Thoracic aorta (tissue), 2 donors: Measurements from ENCODE around the gene PPARA. TPM values are rescaled to one million over a fixed set of nuclear protein-coding genes. Genes with fewer than 3 reads are reported as not detected.

Experiments used
- ATAC-seq: fragments of 150-250 bp; one replicate; pipeline ENCODE4 v1.8.0; 2017; ENCODE audit warnings: low read depth; ENCODE audit not compliant: insufficient number of reproducible peaks, low FRiP score
- DNase-seq: peaks from one replicate; pipeline ENCODE4 v3.0.0-alpha.2; 2020; ENCODE audit warnings: low spot score
- H3K27ac ChIP-seq, 2 donors: fragments of 200-600 bp; sonication (generic); 1 replicate in 1 of 2; 2 replicates in 1 of 2; pipeline ENCODE4 v1.5.1; 2016; ENCODE audit warnings: mild to moderate bottlenecking in 2 of 2, moderate library complexity in 2 of 2
- H3K27me3 ChIP-seq: fragments of 200-600 bp; sonication (generic); replicated peaks from 2 replicates; pipeline ENCODE4 v1.6.0; 2016; ENCODE audit warnings: mild to moderate bottlenecking; ENCODE audit not compliant: insufficient read depth
- H3K36me3 ChIP-seq: fragments of 200-600 bp; sonication (generic); one replicate; pipeline ENCODE4 v1.5.1; 2016
- H3K4me1 ChIP-seq, 2 donors: fragments of 200-600 bp; sonication (generic); 1 replicate in 1 of 2; 2 replicates in 1 of 2; pipeline versions ENCODE4 v1.5.1 to v1.6.0; 2016; ENCODE audit warnings: low read depth in 2 of 2, mild to moderate bottlenecking in 1 of 2; ENCODE audit not compliant: control insufficient read depth in 1 of 2
- H3K4me3 ChIP-seq: fragments of 200-600 bp; sonication (generic); 2 replicates; pipeline ENCODE4 v1.5.1; 2016; ENCODE audit warnings: mild to moderate bottlenecking
- H3K9me3 ChIP-seq: fragments of 200-600 bp; sonication (generic); 2 replicates; pipeline ENCODE4 v1.5.1; 2016
- total RNA-seq, 2 donors: library from RNA; depleted of rRNA; stranded (reverse); fragments of >200 nt; gene quantifications; one replicate each; pipeline versions ENCODE4 v1.1.0 to v1.2.3, GENCODE V29; 2016
- TF ChIP-seq, protein P1 (sequence below): fragments of 200-600 bp; sonication (generic); IDR thresholded peaks from one replicate; pipeline ENCODE4 v1.5.1; 2019; ENCODE audit warnings: antibody characterized with exemption

The PPARA gene
- total RNA-seq, 2 donors from 2014 or later: 21.9 to 67.8 TPM

DNA sequence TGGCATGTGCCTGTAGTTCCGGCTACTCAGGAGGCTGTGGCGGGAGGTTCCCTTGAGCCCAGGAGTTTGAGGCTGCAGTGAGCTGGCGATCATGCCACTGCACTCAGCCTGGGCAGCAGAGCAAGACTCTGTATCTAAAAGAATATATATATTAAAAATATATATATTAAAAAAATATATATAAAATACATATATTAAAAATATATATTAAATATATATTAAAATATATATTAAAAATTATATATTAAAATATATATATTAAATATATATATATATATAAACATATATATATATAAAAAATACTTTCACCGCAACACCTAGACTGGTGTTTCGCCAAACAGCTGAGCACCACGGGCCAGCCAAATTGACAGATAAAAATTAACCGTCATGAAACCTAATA, 126.2 kb downstream of the PPARA start:
- Histone ChIP-seq H3K27me3 (no peaks in the 10 kb centered on the region), H3K36me3 (peaks cover 90% of the 10 kb centered on the region), H3K4me3 (no peak overlapping the region), H3K9me3 (no peaks in the 10 kb centered on the region), H3K27ac (no peak overlapping the region), H3K4me1 (no peaks in the 10 kb centered on the region)
- DNase-seq: no peak
- TF ChIP-seq, protein P1, sequence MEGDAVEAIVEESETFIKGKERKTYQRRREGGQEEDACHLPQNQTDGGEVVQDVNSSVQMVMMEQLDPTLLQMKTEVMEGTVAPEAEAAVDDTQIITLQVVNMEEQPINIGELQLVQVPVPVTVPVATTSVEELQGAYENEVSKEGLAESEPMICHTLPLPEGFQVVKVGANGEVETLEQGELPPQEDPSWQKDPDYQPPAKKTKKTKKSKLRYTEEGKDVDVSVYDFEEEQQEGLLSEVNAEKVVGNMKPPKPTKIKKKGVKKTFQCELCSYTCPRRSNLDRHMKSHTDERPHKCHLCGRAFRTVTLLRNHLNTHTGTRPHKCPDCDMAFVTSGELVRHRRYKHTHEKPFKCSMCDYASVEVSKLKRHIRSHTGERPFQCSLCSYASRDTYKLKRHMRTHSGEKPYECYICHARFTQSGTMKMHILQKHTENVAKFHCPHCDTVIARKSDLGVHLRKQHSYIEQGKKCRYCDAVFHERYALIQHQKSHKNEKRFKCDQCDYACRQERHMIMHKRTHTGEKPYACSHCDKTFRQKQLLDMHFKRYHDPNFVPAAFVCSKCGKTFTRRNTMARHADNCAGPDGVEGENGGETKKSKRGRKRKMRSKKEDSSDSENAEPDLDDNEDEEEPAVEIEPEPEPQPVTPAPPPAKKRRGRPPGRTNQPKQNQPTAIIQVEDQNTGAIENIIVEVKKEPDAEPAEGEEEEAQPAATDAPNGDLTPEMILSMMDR: no peak
- ATAC-seq: no peak

DNA sequence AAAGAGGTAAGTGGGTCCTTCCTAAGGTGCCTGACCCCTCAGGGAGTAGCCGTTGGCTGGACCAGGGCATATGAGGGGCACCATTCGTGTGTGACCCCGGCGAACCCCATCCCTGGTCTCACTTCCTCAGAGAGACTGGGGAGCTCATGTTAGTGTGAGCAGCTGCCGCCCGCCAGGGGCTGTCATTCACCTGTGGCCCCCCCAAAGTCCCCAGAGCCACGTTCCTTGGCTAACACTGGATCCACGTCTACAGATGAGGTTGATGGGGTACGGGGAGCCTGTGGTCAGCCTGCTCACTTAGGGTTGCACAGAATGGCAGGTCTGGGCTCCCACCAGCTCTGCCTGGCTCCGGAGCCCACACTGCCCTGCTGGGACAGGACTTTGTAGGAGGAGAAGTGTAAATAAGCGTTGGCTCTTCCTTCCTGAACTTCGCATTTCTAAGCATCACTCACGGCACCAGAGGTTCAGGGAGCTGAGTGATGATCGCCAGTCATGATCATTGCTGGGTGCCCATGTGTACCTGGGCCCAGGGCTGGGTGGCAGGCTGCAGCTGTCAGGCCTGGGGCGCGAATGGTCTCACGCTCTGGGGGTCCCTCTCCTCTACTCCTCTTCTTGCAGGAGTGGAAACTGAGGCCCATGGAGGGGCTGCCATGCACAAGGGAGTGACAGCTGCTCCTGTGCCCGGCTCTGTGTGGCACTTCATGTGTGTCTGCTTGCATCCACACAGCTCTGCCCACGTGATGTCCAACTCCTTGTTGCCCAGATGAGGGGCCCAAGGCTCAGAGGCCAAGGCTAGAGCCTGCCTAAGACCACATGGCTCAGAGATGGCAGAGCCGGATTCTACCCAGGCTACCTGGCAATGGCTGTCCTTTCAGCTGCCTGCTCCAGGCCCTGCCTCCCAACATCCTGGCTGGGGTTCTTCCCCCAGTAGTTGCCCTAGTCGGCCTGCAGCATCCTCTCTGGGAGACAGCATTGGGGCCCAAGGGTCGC, 128.6 kb downstream of the PPARA start:
- no peak for DNase-seq
- ATAC-seq: no peak
- no peak overlapping the region for H3K4me3 ChIP-seq
- H3K36me3 ChIP-seq: peaks cover 82% of the 10 kb centered on the region
- H3K4me1 ChIP-seq: no peaks in the 10 kb centered on the region
- TF ChIP-seq, protein P1: no peak
- no peak overlapping the region for H3K27ac ChIP-seq
- no peaks in the 10 kb centered on the region for H3K27me3 ChIP-seq
- no peaks in the 10 kb centered on the region for H3K9me3 ChIP-seq

DNA sequence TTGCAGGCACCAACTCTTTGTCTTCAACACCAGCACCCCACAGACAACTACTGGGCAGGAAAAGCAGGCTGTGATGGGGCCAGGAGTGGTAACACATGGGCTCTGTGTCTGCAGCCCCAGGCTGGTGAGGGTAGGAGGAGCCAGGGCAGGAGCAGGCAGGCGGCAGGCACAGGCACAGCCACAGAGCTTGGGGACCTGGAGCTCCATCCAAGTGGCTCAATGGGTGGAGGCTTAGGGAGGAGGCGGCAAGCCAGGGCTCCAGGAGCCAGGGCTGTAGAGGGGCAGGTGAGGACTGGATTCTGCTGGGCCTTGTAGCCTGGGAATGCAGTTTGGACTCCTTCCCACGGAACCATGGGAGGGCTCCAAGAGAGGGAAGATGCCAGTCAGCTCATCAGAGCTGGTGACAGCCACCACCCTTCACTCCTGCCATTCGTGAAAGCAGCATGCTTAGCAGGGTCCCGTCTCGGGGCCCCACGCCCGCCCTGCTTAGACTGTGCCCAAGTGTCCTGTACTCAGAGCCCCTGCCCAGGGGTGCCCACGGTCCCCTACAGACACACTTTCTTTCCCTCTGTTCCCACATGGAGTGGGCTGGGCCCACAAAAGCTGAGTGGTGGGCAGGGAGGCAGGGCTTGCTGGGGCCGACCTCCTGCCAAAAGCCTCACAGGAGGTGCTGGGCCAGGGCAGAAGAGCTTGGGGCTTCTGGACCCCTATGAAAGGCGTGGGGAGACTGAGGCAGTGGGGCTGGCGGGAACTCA, 129.9 kb downstream of the PPARA start:
- Histone ChIP-seq H3K36me3 (peaks cover 82% of the 10 kb centered on the region), H3K27me3 (no peaks in the 10 kb centered on the region), H3K9me3 (no peaks in the 10 kb centered on the region), H3K27ac (no peak overlapping the region), H3K4me3 (no peak overlapping the region), H3K4me1 (no peaks in the 10 kb centered on the region)
- no peak for DNase-seq
- ATAC-seq: no peak
- TF ChIP-seq, protein P1: no peak

DNA sequence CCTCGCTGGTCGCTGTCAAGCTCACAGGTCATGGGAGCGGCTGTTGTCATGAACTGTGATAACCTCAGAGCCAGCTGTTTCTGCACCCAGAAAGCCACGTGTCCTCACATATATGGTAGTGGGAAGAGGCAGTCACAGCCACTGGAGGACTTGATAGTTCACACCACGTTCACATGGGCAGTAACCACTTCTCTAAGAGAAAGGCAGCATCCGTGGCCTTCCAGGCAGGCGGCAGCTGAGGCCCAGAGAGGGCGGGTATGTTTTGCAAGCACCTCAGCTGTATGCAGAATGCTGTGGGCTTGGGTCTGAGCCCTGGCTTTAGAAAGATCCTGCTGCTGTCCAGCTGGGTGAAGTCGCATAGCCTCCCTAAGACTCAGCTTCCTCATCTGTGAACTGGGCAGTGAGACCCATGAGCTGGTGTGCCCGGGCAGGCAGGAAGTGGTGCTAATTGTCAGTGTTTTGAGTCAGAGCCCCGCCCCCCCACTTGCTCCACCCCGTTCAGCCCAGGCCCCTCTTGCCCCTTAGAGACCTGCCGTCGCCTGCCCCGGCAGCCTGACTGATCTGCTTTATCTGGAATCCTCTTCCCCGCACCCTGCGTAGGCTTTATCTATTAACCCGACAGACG, 130.8 kb downstream of the PPARA start:
- ATAC-seq (no peak), DNase-seq (no peak)
- Histone ChIP-seq H3K27ac (no peak overlapping the region), H3K9me3 (no peaks in the 10 kb centered on the region), H3K27me3 (no peaks in the 10 kb centered on the region), H3K36me3 (peaks cover 79% of the 10 kb centered on the region), H3K4me1 (no peaks in the 10 kb centered on the region), H3K4me3 (no peak overlapping the region)
- TF ChIP-seq, protein P1: no peak
